HEK293T (cell line): ENCODE results near the gene ADCY9.

Experiments
- ARNT ChIP-seq: fragments of 450-650 bp; IDR thresholded peaks from 2 replicates; pipeline ENCODE4 v1.6.1; 2017; ENCODE audit warnings: mild to moderate bottlenecking
- BHLHE40 ChIP-seq: fragments of 450-650 bp; IDR thresholded peaks from 2 replicates; pipeline ENCODE4 v1.6.1; 2016; ENCODE audit warnings: mild to moderate bottlenecking, moderate library complexity, borderline replicate concordance
- CTBP1 ChIP-seq: fragments of 450-650 bp; IDR thresholded peaks from 2 replicates; pipeline ENCODE4 v1.6.1; 2016; ENCODE audit warnings: borderline replicate concordance
- ELF4 ChIP-seq: fragments of 450-650 bp; IDR thresholded peaks from 2 replicates; pipeline ENCODE4 v1.6.1; 2017; ENCODE audit warnings: antibody characterized with exemption
- FOXK2 ChIP-seq: fragments of 450-650 bp; IDR thresholded peaks from 2 replicates; pipeline ENCODE4 v1.6.1; 2016; ENCODE audit warnings: mild to moderate bottlenecking
- HDGF ChIP-seq: fragments of 450-650 bp; IDR thresholded peaks from 2 replicates; pipeline ENCODE4 v1.6.1; 2017; ENCODE audit warnings: antibody characterized with exemption, borderline replicate concordance
- L3MBTL2 ChIP-seq: fragments of 450-650 bp; conservative IDR thresholded peaks from 2 replicates; pipeline ENCODE4 v1.6.1; 2016; ENCODE audit warnings: mild to moderate bottlenecking
- LEF1 ChIP-seq: fragments of 450-650 bp; IDR thresholded peaks from 2 replicates; pipeline ENCODE4 v1.6.1; 2017; ENCODE audit warnings: mild to moderate bottlenecking, borderline replicate concordance
- NFRKB ChIP-seq: fragments of 450-650 bp; IDR thresholded peaks from 2 replicates; pipeline ENCODE4 v1.6.1; 2016; ENCODE audit warnings: mild to moderate bottlenecking, moderate library complexity
- SP1 ChIP-seq: fragments of 450-650 bp; IDR thresholded peaks from 2 replicates; pipeline ENCODE4 v1.6.1; 2017
- SUZ12 ChIP-seq: fragments of 450-650 bp; IDR thresholded peaks from 2 replicates; pipeline ENCODE4 v1.6.1; 2016; ENCODE audit warnings: mild to moderate bottlenecking

- TF ChIP-seq BHLHE40 (no peak), LEF1 (no peak), SP1 (no peak), ELF4 (no peak), HDGF (no peak), CTBP1 (no peak), NFRKB (no peak), ARNT (no peak), SUZ12 (no peak), FOXK2 (no peak), L3MBTL2 (no peak)
Observed at GRCh38 chr16:4048481-4048880, 67.8 kb downstream of the ADCY9 start.
